HEK293 (cell line): ENCODE data around the gene SRP14.

Source experiments
- CTCF ChIA-PET: fragments of 350-600 bp; formaldehyde crosslinking; extraction: SDS; loops from one replicate; lab custom pipeline; 2021; ENCODE audit warnings: antibody characterized with exemption; lab: Yijun Ruan, JAX
- POLR2A ChIA-PET: fragments of 300-600 bp; formaldehyde crosslinking; extraction: SDS; loops from one replicate; lab custom pipeline; 2020; ENCODE audit warnings: antibody characterized with exemption, inconsistent platforms; lab: Yijun Ruan, JAX
- H3K27ac ChIP-seq: fragments of 200-500 bp; sonication (Bioruptor generic); 2 replicates; pipeline ENCODE4 v1.5.1; 2014; ENCODE audit warnings: low read depth, low read length, control low read depth, inconsistent platforms; ENCODE audit errors: extremely low read depth
- H3K36me3 ChIP-seq, 2 experiments: fragments of 200-500 bp in 1 of 2; sonication (Bioruptor generic) in 1 of 2; 1 replicate in 1 of 2; 2 replicates in 1 of 2; pipeline ENCODE4 v1.5.1; 2014 to 2017; ENCODE audit warnings: inconsistent platforms in 2 of 2, low read length in 2 of 2; ENCODE audit not compliant: control insufficient read depth in 2 of 2, insufficient read depth in 1 of 2
- H3K4me1 ChIP-seq: fragments of 200-500 bp; sonication (Bioruptor generic); 2 replicates; pipeline ENCODE4 v1.5.1; 2014; ENCODE audit warnings: mild to moderate bottlenecking, low read length, inconsistent platforms; ENCODE audit not compliant: control insufficient read depth, insufficient read depth
- H3K4me3 ChIP-seq: 2 replicates; pipeline ENCODE4 v1.5.1; 2011; ENCODE audit warnings: low read depth, mild to moderate bottlenecking, control low read depth, low read length, moderate library complexity
- H3K9me3 ChIP-seq: fragments of 200-500 bp; sonication (Bioruptor generic); 2 replicates; pipeline ENCODE4 v1.5.1; 2014; ENCODE audit warnings: low read depth, low read length, inconsistent platforms; ENCODE audit not compliant: control insufficient read depth, insufficient read depth
- BCL11A ChIP-seq: fragments of 450-650 bp; formaldehyde crosslinking; IDR thresholded peaks from 2 replicates; pipeline ENCODE4 v1.5.1; 2016; ENCODE audit warnings: low read depth, missing biosample characterization, missing genetic modification characterization
- BCL6B ChIP-seq: fragments of 450-650 bp; formaldehyde crosslinking; IDR thresholded peaks from 2 replicates; pipeline ENCODE4 v1.5.1; 2017; ENCODE audit warnings: missing biosample characterization, missing genetic modification characterization
- ZBTB17 ChIP-seq: fragments of 450-650 bp; formaldehyde crosslinking; IDR thresholded peaks from 2 replicates; pipeline ENCODE4 v1.5.1; 2016; ENCODE audit warnings: missing biosample characterization, missing genetic modification characterization
- ZBTB44 ChIP-seq: fragments of 450-650 bp; IDR thresholded peaks from 2 replicates; pipeline ENCODE4 v1.5.1; 2018; ENCODE audit warnings: missing biosample characterization, mild to moderate bottlenecking, missing genetic modification characterization
- ZNF10 ChIP-seq: fragments of 450-650 bp; formaldehyde crosslinking; IDR thresholded peaks from 2 replicates; pipeline ENCODE4 v1.5.1; 2017; ENCODE audit warnings: missing biosample characterization, missing genetic modification characterization
- ZNF132 ChIP-seq: fragments of 450-650 bp; formaldehyde crosslinking; IDR thresholded peaks from 2 replicates; pipeline ENCODE4 v1.5.1; 2017; ENCODE audit warnings: missing biosample characterization, missing genetic modification characterization, borderline replicate concordance
- ZNF24 ChIP-seq: fragments of 450-650 bp; formaldehyde crosslinking; IDR thresholded peaks from 2 replicates; pipeline ENCODE4 v1.5.1; 2016; ENCODE audit warnings: missing biosample characterization, missing genetic modification characterization
- ZNF26 ChIP-seq: fragments of 450-650 bp; formaldehyde crosslinking; IDR thresholded peaks from 2 replicates; pipeline ENCODE4 v1.5.1; 2016; ENCODE audit warnings: missing biosample characterization, missing genetic modification characterization
- ZNF404 ChIP-seq: fragments of 450-650 bp; formaldehyde crosslinking; IDR thresholded peaks from 2 replicates; pipeline ENCODE4 v1.5.1; 2017; ENCODE audit warnings: missing biosample characterization, missing genetic modification characterization
- ZNF610 ChIP-seq: fragments of 450-650 bp; formaldehyde crosslinking; IDR thresholded peaks from 2 replicates; pipeline ENCODE4 v1.5.1; 2016; ENCODE audit warnings: missing biosample characterization, missing genetic modification characterization, borderline replicate concordance
- ZNF629 ChIP-seq: fragments of 450-650 bp; formaldehyde crosslinking; IDR thresholded peaks from 2 replicates; pipeline ENCODE4 v1.5.1; 2017; ENCODE audit warnings: missing biosample characterization, missing genetic modification characterization
- ZNF707 ChIP-seq: fragments of 450-650 bp; formaldehyde crosslinking; IDR thresholded peaks from 2 replicates; pipeline ENCODE4 v1.5.1; 2016; ENCODE audit warnings: missing biosample characterization, missing genetic modification characterization
- ZNF768 ChIP-seq: fragments of 450-650 bp; formaldehyde crosslinking; IDR thresholded peaks from 2 replicates; pipeline ENCODE4 v1.5.1; 2018; ENCODE audit warnings: missing biosample characterization, mild to moderate bottlenecking, missing genetic modification characterization
- ZNF792 ChIP-seq: fragments of 450-650 bp; formaldehyde crosslinking; IDR thresholded peaks from 2 replicates; pipeline ENCODE4 v1.5.1; 2016; ENCODE audit warnings: missing biosample characterization, missing genetic modification characterization
- ZNF830 ChIP-seq: fragments of 450-650 bp; IDR thresholded peaks from 2 replicates; pipeline ENCODE4 v1.5.0; 2018; ENCODE audit warnings: missing biosample characterization, missing genetic modification characterization, low read depth, mild to moderate bottlenecking, moderate library complexity
- ZSCAN5A ChIP-seq: fragments of 450-650 bp; formaldehyde crosslinking; IDR thresholded peaks from 2 replicates; pipeline ENCODE4 v1.5.1; 2016; ENCODE audit warnings: missing biosample characterization, missing genetic modification characterization
- TF ChIP-seq, protein P1 (sequence below): fragments of 450-650 bp; formaldehyde crosslinking; IDR thresholded peaks from 2 replicates; pipeline ENCODE4 v1.5.1; 2016; ENCODE audit warnings: missing biosample characterization, missing genetic modification characterization
- TF ChIP-seq, protein P2 (sequence below): fragments of 450-650 bp; formaldehyde crosslinking; IDR thresholded peaks from 2 replicates; pipeline ENCODE4 v1.5.1; 2016; ENCODE audit warnings: missing biosample characterization, missing genetic modification characterization, borderline replicate concordance
- TF ChIP-seq, protein P3 (sequence below): fragments of 450-650 bp; formaldehyde crosslinking; IDR thresholded peaks from 2 replicates; pipeline ENCODE4 v1.5.1; 2016; ENCODE audit warnings: missing biosample characterization, missing genetic modification characterization

Gene SRP14

DNA sequence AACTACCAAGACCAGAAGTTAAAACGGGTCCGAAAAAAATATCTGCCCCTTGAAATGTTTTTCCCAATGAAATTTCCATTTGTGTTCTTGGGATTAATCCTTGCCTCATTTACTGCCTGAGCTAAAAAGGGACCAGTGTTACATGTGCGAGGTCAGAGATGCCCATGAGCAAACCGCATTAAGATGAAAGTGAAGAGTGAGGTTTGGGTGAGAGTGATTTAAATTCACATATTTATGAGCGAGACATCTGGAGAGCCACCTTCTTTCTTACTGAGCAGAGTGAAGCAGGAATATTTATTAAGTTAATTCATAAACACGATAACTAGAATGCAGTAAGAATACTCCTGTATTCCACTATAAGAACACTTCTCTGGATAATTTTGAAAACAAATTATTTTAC lies 41.3 kb downstream of the SRP14 start:
- CTCF ChIA-PET, result no interaction called here

GRCh38 chr15:39997031-39997430 lies 42.0 kb downstream of the SRP14 start:
- Histone ChIP-seq H3K4me3 (no peak overlapping the region), H3K4me1 (peaks cover 9% of the 10 kb centered on the region; the same call in 1 of the 2 replicates), H3K9me3 (no peaks in the 10 kb centered on the region), H3K36me3 (peaks cover 8 to 63% of the 10 kb centered on the region in 2 experiments; a peak in 2 of 3 replicates), H3K27ac (no peak overlapping the region)
- CTCF ChIA-PET, result no interaction called here
- POLR2A ChIA-PET, result no interaction called here
- TF ChIP-seq ZNF768 (tag by site-specific recombination) (no peak), ZNF707 (no peak), ZNF132 (tag by site-specific recombination) (no peak), ZNF610 (tag by site-specific recombination) (no peak), ZNF26 (tag by site-specific recombination) (no peak), ZBTB17 (tag by site-specific recombination) (no peak), BCL6B (no peak), ZNF24 (tag by site-specific recombination) (no peak), BCL11A (tag by site-specific recombination) (no peak), ZNF10 (tag by site-specific recombination) (no peak)
- TF ChIP-seq, protein P1, sequence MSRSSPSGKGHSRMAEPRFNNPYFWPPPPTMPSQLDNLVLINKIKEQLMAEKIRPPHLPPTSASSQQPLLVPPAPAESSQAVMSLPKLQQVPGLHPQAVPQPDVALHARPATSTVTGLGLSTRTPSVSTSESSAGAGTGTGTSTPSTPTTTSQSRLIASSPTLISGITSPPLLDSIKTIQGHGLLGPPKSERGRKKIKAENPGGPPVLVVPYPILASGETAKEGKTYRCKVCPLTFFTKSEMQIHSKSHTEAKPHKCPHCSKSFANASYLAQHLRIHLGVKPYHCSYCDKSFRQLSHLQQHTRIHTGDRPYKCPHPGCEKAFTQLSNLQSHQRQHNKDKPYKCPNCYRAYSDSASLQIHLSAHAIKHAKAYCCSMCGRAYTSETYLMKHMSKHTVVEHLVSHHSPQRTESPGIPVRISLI, result no peak
- TF ChIP-seq, protein P2, sequence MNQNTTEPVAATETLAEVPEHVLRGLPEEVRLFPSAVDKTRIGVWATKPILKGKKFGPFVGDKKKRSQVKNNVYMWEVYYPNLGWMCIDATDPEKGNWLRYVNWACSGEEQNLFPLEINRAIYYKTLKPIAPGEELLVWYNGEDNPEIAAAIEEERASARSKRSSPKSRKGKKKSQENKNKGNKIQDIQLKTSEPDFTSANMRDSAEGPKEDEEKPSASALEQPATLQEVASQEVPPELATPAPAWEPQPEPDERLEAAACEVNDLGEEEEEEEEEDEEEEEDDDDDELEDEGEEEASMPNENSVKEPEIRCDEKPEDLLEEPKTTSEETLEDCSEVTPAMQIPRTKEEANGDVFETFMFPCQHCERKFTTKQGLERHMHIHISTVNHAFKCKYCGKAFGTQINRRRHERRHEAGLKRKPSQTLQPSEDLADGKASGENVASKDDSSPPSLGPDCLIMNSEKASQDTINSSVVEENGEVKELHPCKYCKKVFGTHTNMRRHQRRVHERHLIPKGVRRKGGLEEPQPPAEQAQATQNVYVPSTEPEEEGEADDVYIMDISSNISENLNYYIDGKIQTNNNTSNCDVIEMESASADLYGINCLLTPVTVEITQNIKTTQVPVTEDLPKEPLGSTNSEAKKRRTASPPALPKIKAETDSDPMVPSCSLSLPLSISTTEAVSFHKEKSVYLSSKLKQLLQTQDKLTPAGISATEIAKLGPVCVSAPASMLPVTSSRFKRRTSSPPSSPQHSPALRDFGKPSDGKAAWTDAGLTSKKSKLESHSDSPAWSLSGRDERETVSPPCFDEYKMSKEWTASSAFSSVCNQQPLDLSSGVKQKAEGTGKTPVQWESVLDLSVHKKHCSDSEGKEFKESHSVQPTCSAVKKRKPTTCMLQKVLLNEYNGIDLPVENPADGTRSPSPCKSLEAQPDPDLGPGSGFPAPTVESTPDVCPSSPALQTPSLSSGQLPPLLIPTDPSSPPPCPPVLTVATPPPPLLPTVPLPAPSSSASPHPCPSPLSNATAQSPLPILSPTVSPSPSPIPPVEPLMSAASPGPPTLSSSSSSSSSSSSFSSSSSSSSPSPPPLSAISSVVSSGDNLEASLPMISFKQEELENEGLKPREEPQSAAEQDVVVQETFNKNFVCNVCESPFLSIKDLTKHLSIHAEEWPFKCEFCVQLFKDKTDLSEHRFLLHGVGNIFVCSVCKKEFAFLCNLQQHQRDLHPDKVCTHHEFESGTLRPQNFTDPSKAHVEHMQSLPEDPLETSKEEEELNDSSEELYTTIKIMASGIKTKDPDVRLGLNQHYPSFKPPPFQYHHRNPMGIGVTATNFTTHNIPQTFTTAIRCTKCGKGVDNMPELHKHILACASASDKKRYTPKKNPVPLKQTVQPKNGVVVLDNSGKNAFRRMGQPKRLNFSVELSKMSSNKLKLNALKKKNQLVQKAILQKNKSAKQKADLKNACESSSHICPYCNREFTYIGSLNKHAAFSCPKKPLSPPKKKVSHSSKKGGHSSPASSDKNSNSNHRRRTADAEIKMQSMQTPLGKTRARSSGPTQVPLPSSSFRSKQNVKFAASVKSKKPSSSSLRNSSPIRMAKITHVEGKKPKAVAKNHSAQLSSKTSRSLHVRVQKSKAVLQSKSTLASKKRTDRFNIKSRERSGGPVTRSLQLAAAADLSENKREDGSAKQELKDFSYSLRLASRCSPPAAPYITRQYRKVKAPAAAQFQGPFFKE, result no peak
- TF ChIP-seq, protein P3, sequence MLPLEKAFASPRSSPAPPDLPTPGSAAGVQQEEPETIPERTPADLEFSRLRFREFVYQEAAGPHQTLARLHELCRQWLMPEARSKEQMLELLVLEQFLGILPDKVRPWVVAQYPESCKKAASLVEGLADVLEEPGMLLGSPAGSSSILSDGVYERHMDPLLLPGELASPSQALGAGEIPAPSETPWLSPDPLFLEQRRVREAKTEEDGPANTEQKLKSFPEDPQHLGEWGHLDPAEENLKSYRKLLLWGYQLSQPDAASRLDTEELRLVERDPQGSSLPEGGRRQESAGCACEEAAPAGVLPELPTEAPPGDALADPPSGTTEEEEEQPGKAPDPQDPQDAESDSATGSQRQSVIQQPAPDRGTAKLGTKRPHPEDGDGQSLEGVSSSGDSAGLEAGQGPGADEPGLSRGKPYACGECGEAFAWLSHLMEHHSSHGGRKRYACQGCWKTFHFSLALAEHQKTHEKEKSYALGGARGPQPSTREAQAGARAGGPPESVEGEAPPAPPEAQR (tag by site-specific recombination), result no peak

More for the DNA sequence above, 41.3 kb downstream of the SRP14 start:
- Histone ChIP-seq H3K27ac (no peak overlapping the region), H3K4me3 (no peak overlapping the region), H3K36me3 (peaks cover 5 to 62% of the 10 kb centered on the region in 2 experiments; a peak in 2 of 3 replicates), H3K4me1 (peaks cover 9% of the 10 kb centered on the region; the same call in 1 of the 2 replicates), H3K9me3 (no peaks in the 10 kb centered on the region)
- TF ChIP-seq ZBTB44 (tag by site-specific recombination), result no peak
- no peak for TF ChIP-seq ZNF830 (tag by site-specific recombination)
- no peak for TF ChIP-seq ZSCAN5A (tag by site-specific recombination)
- TF ChIP-seq ZNF792 (tag by site-specific recombination), result no peak
- no peak for TF ChIP-seq ZNF404
- TF ChIP-seq ZNF629, result no peak
- POLR2A ChIA-PET, result no interaction called here
